HEK293 (cell line): ENCODE data around the gene STX18.

Experiments used
- HOXA7 ChIP-seq: sonication (generic); formaldehyde crosslinking; IDR thresholded peaks from 2 replicates; pipeline ENCODE4 v1.8.1; 2022; ENCODE audit warnings: missing genetic modification reagents, borderline replicate concordance
- KLF7 ChIP-seq: fragments of 450-650 bp; formaldehyde crosslinking; IDR thresholded peaks from 2 replicates; pipeline ENCODE4 v1.5.1; 2016; ENCODE audit warnings: missing biosample characterization, missing genetic modification characterization, borderline replicate concordance
- MZF1 ChIP-seq: fragments of 450-650 bp; formaldehyde crosslinking; IDR thresholded peaks from 2 replicates; pipeline ENCODE4 v1.5.1; 2017; ENCODE audit warnings: missing biosample characterization, missing genetic modification characterization, borderline replicate concordance
- ZNF121 ChIP-seq: fragments of 450-650 bp; formaldehyde crosslinking; IDR thresholded peaks from 2 replicates; pipeline ENCODE4 v1.5.1; 2016; ENCODE audit warnings: missing biosample characterization, missing genetic modification characterization
- ZNF274 ChIP-seq, 2 experiments: fragments of 200-500 bp in 1 of 2; fragments of 450-650 bp in 1 of 2; sonication (Bioruptor generic) in 1 of 2; formaldehyde crosslinking in 1 of 2; IDR thresholded peaks; 2 replicates each; pipeline versions ENCODE4 v1.5.1 to v1.6.1; 2014 to 2016; ENCODE audit warnings: borderline replicate concordance in 1 of 2, inconsistent platforms in 1 of 2, low read length in 1 of 2, missing biosample characterization in 1 of 2, missing genetic modification characterization in 1 of 2
- ZNF324 ChIP-seq: fragments of 450-650 bp; formaldehyde crosslinking; IDR thresholded peaks from 2 replicates; pipeline ENCODE4 v1.5.1; 2016; ENCODE audit warnings: missing biosample characterization, missing genetic modification characterization
- ZNF544 ChIP-seq: fragments of 450-650 bp; formaldehyde crosslinking; IDR thresholded peaks from 2 replicates; pipeline ENCODE4 v1.5.0; 2017; ENCODE audit warnings: missing biosample characterization, missing genetic modification characterization
- ZNF600 ChIP-seq: fragments of 450-650 bp; formaldehyde crosslinking; IDR thresholded peaks from 2 replicates; pipeline ENCODE4 v1.5.1; 2016; ENCODE audit warnings: missing biosample characterization, missing genetic modification characterization
- ZNF626 ChIP-seq: fragments of 450-650 bp; sonication (Bioruptor Pico); formaldehyde crosslinking; IDR thresholded peaks from 2 replicates; pipeline ENCODE4 v1.5.1; 2018; ENCODE audit warnings: missing biosample characterization, missing genetic modification characterization, inconsistent platforms
- ZNF629 ChIP-seq: fragments of 450-650 bp; formaldehyde crosslinking; IDR thresholded peaks from 2 replicates; pipeline ENCODE4 v1.5.1; 2017; ENCODE audit warnings: missing biosample characterization, missing genetic modification characterization
- TF ChIP-seq, protein P1 (sequence below): fragments of 450-650 bp; formaldehyde crosslinking; IDR thresholded peaks from 2 replicates; pipeline ENCODE4 v1.5.1; 2016; ENCODE audit warnings: missing biosample characterization, missing genetic modification characterization
- TF ChIP-seq, protein P2 (sequence below): fragments of 450-650 bp; formaldehyde crosslinking; IDR thresholded peaks from 2 replicates; pipeline ENCODE4 v1.5.1; 2016; ENCODE audit warnings: missing biosample characterization, missing genetic modification characterization

DNA sequence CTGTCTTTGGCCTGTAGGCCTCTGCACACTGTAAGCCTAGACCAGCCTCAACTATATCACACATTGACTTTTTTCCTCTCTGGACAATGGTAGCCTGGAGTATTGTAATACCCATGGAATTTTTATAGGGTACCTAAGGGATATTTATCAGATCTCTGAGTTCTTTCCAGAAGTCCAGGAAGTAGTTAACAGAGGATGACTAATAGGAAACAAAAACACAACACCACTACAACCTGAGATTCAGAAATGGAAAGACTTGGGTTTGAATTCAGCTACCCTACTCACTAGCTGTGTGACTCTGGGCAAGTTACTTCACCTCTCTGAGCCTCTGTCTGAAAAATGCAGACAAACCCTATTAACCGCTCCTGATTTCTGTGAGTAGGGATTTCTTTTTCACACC lies 7.7 kb upstream of the STX18 start:
- TF ChIP-seq ZNF544 (tag by site-specific recombination) = no peak
- TF ChIP-seq, protein P1, sequence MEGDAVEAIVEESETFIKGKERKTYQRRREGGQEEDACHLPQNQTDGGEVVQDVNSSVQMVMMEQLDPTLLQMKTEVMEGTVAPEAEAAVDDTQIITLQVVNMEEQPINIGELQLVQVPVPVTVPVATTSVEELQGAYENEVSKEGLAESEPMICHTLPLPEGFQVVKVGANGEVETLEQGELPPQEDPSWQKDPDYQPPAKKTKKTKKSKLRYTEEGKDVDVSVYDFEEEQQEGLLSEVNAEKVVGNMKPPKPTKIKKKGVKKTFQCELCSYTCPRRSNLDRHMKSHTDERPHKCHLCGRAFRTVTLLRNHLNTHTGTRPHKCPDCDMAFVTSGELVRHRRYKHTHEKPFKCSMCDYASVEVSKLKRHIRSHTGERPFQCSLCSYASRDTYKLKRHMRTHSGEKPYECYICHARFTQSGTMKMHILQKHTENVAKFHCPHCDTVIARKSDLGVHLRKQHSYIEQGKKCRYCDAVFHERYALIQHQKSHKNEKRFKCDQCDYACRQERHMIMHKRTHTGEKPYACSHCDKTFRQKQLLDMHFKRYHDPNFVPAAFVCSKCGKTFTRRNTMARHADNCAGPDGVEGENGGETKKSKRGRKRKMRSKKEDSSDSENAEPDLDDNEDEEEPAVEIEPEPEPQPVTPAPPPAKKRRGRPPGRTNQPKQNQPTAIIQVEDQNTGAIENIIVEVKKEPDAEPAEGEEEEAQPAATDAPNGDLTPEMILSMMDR (tag by site-specific recombination) = no peak
- TF ChIP-seq ZNF600 (tag by site-specific recombination) = no peak
- TF ChIP-seq, protein P2, sequence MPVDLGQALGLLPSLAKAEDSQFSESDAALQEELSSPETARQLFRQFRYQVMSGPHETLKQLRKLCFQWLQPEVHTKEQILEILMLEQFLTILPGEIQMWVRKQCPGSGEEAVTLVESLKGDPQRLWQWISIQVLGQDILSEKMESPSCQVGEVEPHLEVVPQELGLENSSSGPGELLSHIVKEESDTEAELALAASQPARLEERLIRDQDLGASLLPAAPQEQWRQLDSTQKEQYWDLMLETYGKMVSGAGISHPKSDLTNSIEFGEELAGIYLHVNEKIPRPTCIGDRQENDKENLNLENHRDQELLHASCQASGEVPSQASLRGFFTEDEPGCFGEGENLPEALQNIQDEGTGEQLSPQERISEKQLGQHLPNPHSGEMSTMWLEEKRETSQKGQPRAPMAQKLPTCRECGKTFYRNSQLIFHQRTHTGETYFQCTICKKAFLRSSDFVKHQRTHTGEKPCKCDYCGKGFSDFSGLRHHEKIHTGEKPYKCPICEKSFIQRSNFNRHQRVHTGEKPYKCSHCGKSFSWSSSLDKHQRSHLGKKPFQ (tag by site-specific recombination) = no peak
- no peak for TF ChIP-seq HOXA7 (CRISPR knock-in tag)
- no peak for TF ChIP-seq KLF7 (tag by site-specific recombination)
- TF ChIP-seq ZNF274 (IDR thresholded peaks at IDR 0.05; ENCODE audit: low read length) = no peak
- no peak for TF ChIP-seq ZNF274 (tag by site-specific recombination; IDR thresholded peaks at IDR 0.05; ENCODE audit: borderline replicate concordance)
- TF ChIP-seq MZF1 (tag by site-specific recombination) = no peak
- TF ChIP-seq ZNF324 = no peak
- TF ChIP-seq ZNF121 (tag by site-specific recombination) = no peak
- TF ChIP-seq ZNF629 (tag by site-specific recombination) = no peak
- TF ChIP-seq ZNF626 (tag by site-specific recombination) = no peak
